Neutrophil (primary cell): ENCODE results near the gene KIR3DL2.

Experiments
- H3K27ac ChIP-seq: fragments of 200-600 bp; sonication (generic); 2 replicates; pipeline ENCODE4 v1.5.1; 2016; ENCODE audit warnings: mild to moderate bottlenecking, moderate library complexity
- H3K27me3 ChIP-seq: fragments of 200-600 bp; sonication (generic); 2 replicates; pipeline ENCODE4 v1.6.0; 2016; ENCODE audit warnings: mild to moderate bottlenecking
- H3K36me3 ChIP-seq: fragments of 200-600 bp; sonication (generic); 2 replicates; pipeline ENCODE4 v1.5.1; 2017
- H3K4me1 ChIP-seq, 2 experiments: fragments of 200-600 bp in 1 of 2; sonication (generic) in 1 of 2; 1 replicate in 1 of 2; 2 replicates in 1 of 2; pipeline versions ENCODE4 v1.5.1 to v1.6.1; 2013 to 2016; ENCODE audit warnings: low read depth in 1 of 2, low read length in 1 of 2, mild to moderate bottlenecking in 1 of 2, moderate library complexity in 1 of 2; ENCODE audit not compliant: control insufficient read depth in 1 of 2, insufficient read depth in 1 of 2
- H3K4me3 ChIP-seq, 2 experiments: fragments of 200-600 bp in 1 of 2; sonication (generic) in 1 of 2; 1 replicate in 1 of 2; 2 replicates in 1 of 2; pipeline ENCODE4 v1.5.1; 2013 to 2016; ENCODE audit warnings: low read depth in 1 of 2, low read length in 1 of 2, mild to moderate bottlenecking in 1 of 2, moderate library complexity in 1 of 2
- H3K9me3 ChIP-seq: fragments of 200-600 bp; sonication (generic); 2 replicates; pipeline ENCODE4 v1.5.1; 2016
- CTCF ChIP-seq: fragments of 200-600 bp; sonication (generic); IDR thresholded peaks from 2 replicates; pipeline ENCODE4 v1.5.1; 2016; ENCODE audit warnings: antibody characterized with exemption

The KIR3DL2 gene

GRCh38 chr19:54877471-54877870 is 27.2 kb downstream of the KIR3DL2 start:
- Histone ChIP-seq H3K36me3 (peaks cover 28% of the 10 kb centered on the region), H3K4me3 (peak overlapping the region; percentile 84 to 92), H3K9me3 (no peaks in the 10 kb centered on the region), H3K27ac (peak overlapping the region; percentile 95), H3K4me1 (peaks cover 81 to 84% of the 10 kb centered on the region in 2 experiments), H3K27me3 (no peaks in the 10 kb centered on the region)
- TF ChIP-seq CTCF = no peak

- peaks cover 55 to 67% of the 10 kb centered on the region in 2 experiments for H3K4me1 ChIP-seq
- peaks cover 69% of the 10 kb centered on the region for H3K36me3 ChIP-seq
- H3K27ac ChIP-seq = peak overlapping the region; percentile 80
- peak overlapping the region; percentile 30 to 66 for H3K4me3 ChIP-seq
- peaks cover 3% of the 10 kb centered on the region for H3K9me3 ChIP-seq
- no peaks in the 10 kb centered on the region for H3K27me3 ChIP-seq
- TF ChIP-seq CTCF = no peak
Measured at GRCh38 chr19:54881884-54882283, 31.6 kb downstream of the KIR3DL2 start.

GRCh38 chr19:54882758-54883157 is 32.5 kb downstream of the KIR3DL2 start:
- Histone ChIP-seq H3K4me3 (no peak overlapping the region), H3K4me1 (peaks cover 46 to 58% of the 10 kb centered on the region in 2 experiments), H3K27me3 (no peaks in the 10 kb centered on the region), H3K9me3 (peaks cover 5% of the 10 kb centered on the region), H3K36me3 (peaks cover 78% of the 10 kb centered on the region), H3K27ac (peak overlapping the region; percentile 46)
- no peak for TF ChIP-seq CTCF

GRCh38 chr19:54883228-54883627 is 33.0 kb downstream of the KIR3DL2 start:
- no peak for TF ChIP-seq CTCF
- H3K4me3 ChIP-seq = no peak overlapping the region
- peaks cover 41 to 53% of the 10 kb centered on the region in 2 experiments for H3K4me1 ChIP-seq
- H3K27ac ChIP-seq = peak overlapping the region; percentile 46
- no peaks in the 10 kb centered on the region for H3K27me3 ChIP-seq
- peaks cover 79% of the 10 kb centered on the region for H3K36me3 ChIP-seq
- H3K9me3 ChIP-seq = peaks cover 5% of the 10 kb centered on the region

GRCh38 chr19:54888239-54888638 is 38.0 kb downstream of the KIR3DL2 start:
- H3K27me3 ChIP-seq = no peaks in the 10 kb centered on the region
- peak overlapping the region; percentile 23 for H3K27ac ChIP-seq
- no peak for TF ChIP-seq CTCF
- peaks cover 5% of the 10 kb centered on the region for H3K9me3 ChIP-seq
- H3K4me1 ChIP-seq = peaks cover 2 to 3% of the 10 kb centered on the region in 2 experiments
- H3K36me3 ChIP-seq = peaks cover 100% of the 10 kb centered on the region
- H3K4me3 ChIP-seq = no peak overlapping the region

GRCh38 chr19:54889566-54889965 is 39.3 kb downstream of the KIR3DL2 start:
- no peak for TF ChIP-seq CTCF
- Histone ChIP-seq H3K27me3 (no peaks in the 10 kb centered on the region), H3K4me3 (no peak overlapping the region), H3K4me1 (no peaks in the 10 kb centered on the region), H3K27ac (peak overlapping the region; percentile 24), H3K36me3 (peaks cover 92% of the 10 kb centered on the region), H3K9me3 (peaks cover 5% of the 10 kb centered on the region)
